ENCODE data around the gene ECE1. TPM values are rescaled to one million over a fixed set of nuclear protein-coding genes. Genes with fewer than 3 reads are reported as not detected.

Gene ECE1
- total and polyA plus RNA-seq, 2 of the 8 experiments (the other 6 are each of a cell fraction or from before 2014, with no cell fraction given) = 21.4 to 36.8 TPM

GRCh38 chr1:21258331-21259134 is 31.7 kb downstream of the ECE1 start (continued):
- TF ChIP-seq CHD7 (IDR thresholded peaks at IDR 0.05; ENCODE audit: insufficient replicate concordance, low read length) (no peak), GABPA (IDR thresholded peaks at IDR 0.05; ENCODE audit: borderline replicate concordance, insufficient read depth, low read length) (no peak), CHD1 (IDR thresholded peaks at IDR 0.05; ENCODE audit: low read depth, low read length) (no peak), TBP (IDR thresholded peaks at IDR 0.05; ENCODE audit: low read depth, low read length) (no peak), USF2 (IDR thresholded peaks at IDR 0.05; ENCODE audit: low read length) (no peak), POLR2A (IDR thresholded peaks at IDR 0.05; ENCODE audit: control extremely low read depth in 1 of 2, low read depth in 2 of 2, low read length in 2 of 2) (no peak), EZH2 (IDR thresholded peaks at IDR 0.05; ENCODE audit: low read depth, low read length, severe bottlenecking) (no peak), JUN (IDR thresholded peaks at IDR 0.05; ENCODE audit: low read depth, low read length) (no peak), CHD2 (IDR thresholded peaks at IDR 0.05; ENCODE audit: low read length) (no peak), SUZ12 (IDR thresholded peaks at IDR 0.05; ENCODE audit: low read length) (no peak)
